ENCODE data around the gene HSFX2.

The HSFX2 gene

GRCh38 chrX:149633511-149633910 lies 38.4 kb upstream of the HSFX2 start:
- H3K27me3 ChIP-seq (ENCODE audit: insufficient read depth, low read depth, severe bottlenecking): peaks cover 21% of the 10 kb centered on the region
- H3K36me3 ChIP-seq: no peaks in the 10 kb centered on the region
- no peak for TF ChIP-seq CTCF (IDR thresholded peaks at IDR 0.05; ENCODE audit: low read depth, low read length)
- no peaks in the 10 kb centered on the region for H3K9me3 ChIP-seq (ENCODE audit: severe bottlenecking)
- no peak overlapping the region for H3K27ac ChIP-seq
- H3K4me3 ChIP-seq (ENCODE audit: low read depth, low read length): no peak overlapping the region
- no peak for DNase-seq

- Histone ChIP-seq H3K4me3 (ENCODE audit: low read depth, low read length) (peak within 1 kb of the TSS; percentile 58), H3K36me3 (no peaks in the 10 kb centered on the region), H3K27ac (peak within 1 kb of the TSS; percentile 39; the same call in 1 of the 2 replicates), H3K9me3 (ENCODE audit: severe bottlenecking) (no peaks in the 10 kb centered on the region), H3K27me3 (ENCODE audit: insufficient read depth, low read depth, severe bottlenecking) (peaks cover 13% of the 10 kb centered on the region)
- peak; percentile 73 for DNase-seq
- no peak for TF ChIP-seq CTCF (IDR thresholded peaks at IDR 0.05; ENCODE audit: low read depth, low read length)
Measured at GRCh38 chrX:149631234-149632165, 36.4 kb upstream of the HSFX2 start, which contains the start of gene TMEM185A. Gene TMEM185A (minus strand): TSS chrX:149631792. CDS start chrX:149631580, 212 bp downstream.

- no peak overlapping the region; the same call in 1 of the 2 replicates for H3K27ac ChIP-seq
- DNase-seq: no peak
- H3K9me3 ChIP-seq (ENCODE audit: severe bottlenecking): no peaks in the 10 kb centered on the region
- H3K36me3 ChIP-seq: no peaks in the 10 kb centered on the region
- TF ChIP-seq CTCF (IDR thresholded peaks at IDR 0.05; ENCODE audit: low read depth, low read length): no peak
- H3K27me3 ChIP-seq (ENCODE audit: insufficient read depth, low read depth, severe bottlenecking): peaks cover 13% of the 10 kb centered on the region
- H3K4me3 ChIP-seq (ENCODE audit: low read depth, low read length): peak overlapping the region; percentile 58
Measured at GRCh38 chrX:149630681-149631233, 35.6 kb upstream of the HSFX2 start.

- H3K27me3 ChIP-seq (ENCODE audit: insufficient read depth, low read depth, severe bottlenecking): peaks cover 12% of the 10 kb centered on the region
- H3K27ac ChIP-seq: no peak overlapping the region
- no peak for DNase-seq
- no peaks in the 10 kb centered on the region for H3K9me3 ChIP-seq (ENCODE audit: severe bottlenecking)
- no peaks in the 10 kb centered on the region for H3K36me3 ChIP-seq
- H3K4me3 ChIP-seq (ENCODE audit: low read depth, low read length): no peak overlapping the region
- no peak for TF ChIP-seq CTCF (IDR thresholded peaks at IDR 0.05; ENCODE audit: low read depth, low read length)
Measured at GRCh38 chrX:149629730-149630387, 34.7 kb upstream of the HSFX2 start.

- peaks cover 12% of the 10 kb centered on the region for H3K27me3 ChIP-seq (ENCODE audit: insufficient read depth, low read depth, severe bottlenecking)
- no peak for TF ChIP-seq CTCF (IDR thresholded peaks at IDR 0.05; ENCODE audit: low read depth, low read length)
- H3K9me3 ChIP-seq (ENCODE audit: severe bottlenecking): no peaks in the 10 kb centered on the region
- no peak overlapping the region for H3K27ac ChIP-seq
- no peaks in the 10 kb centered on the region for H3K36me3 ChIP-seq
- H3K4me3 ChIP-seq (ENCODE audit: low read depth, low read length): no peak overlapping the region
- no peak for DNase-seq
Measured at GRCh38 chrX:149628768-149629167, 33.7 kb upstream of the HSFX2 start.

All from WERI-Rb-1 (cell line).